GM21737 (cell line): Measurements from ENCODE around the gene AIM2.
A peak's percentile ranks its signal among the peaks of the same experiment; 100 is the strongest.
"Not testable (repeated sequence)": the region's sequence is repeated elsewhere in the genome, so short reads cannot be mapped to it uniquely, and the experiment has no call there.

Experiments
- ATAC-seq: cut with Tn5 transposase; IDR thresholded peaks from one replicate; pipeline ENCODE4 v1.9.1; 2021; ENCODE audit warnings: mild to moderate bottlenecking, moderate library complexity; ENCODE audit not compliant: unreplicated experiment

AIM2 gene

DNA sequence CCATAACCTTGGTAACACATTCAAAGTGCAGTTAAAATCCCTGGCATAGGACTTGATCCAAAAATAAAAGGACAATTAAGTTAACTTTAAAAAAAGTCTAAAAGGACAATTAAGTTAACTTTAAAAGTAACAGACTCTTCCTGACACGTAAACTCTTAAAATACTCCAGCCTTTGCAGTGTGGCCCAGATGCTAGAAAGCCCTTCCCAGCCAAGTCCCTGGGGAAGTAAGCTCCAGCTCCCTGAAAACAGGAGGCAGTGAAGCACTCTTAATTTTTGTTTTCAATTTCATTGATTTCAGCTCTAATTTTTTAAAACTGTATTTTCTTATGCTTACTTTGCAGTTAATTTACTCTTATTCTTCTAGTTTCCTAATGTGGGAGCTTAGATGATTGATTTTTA lies 5.1 kb upstream of the AIM2 start:
- ATAC-seq: no peak

DNA sequence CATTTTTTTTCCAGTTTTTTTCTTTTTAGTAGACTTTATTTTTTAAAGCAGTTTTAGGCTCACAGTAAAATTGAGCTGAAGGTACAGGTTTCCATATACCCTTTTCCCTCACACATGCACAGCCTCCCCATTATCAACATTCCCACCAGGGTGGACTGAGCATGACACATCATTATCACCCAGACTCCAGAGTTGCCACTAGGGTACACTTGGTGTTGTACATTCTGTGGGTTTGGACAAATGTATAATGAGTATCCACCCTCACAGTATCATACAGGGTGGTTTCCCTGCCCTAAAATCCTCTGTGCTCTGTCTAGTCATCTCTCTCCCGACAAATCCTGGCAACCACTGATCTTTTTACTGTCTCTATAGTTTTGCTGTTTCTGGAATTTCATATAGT lies 3.0 kb upstream of the AIM2 start:
- ATAC-seq: no peak

DNA sequence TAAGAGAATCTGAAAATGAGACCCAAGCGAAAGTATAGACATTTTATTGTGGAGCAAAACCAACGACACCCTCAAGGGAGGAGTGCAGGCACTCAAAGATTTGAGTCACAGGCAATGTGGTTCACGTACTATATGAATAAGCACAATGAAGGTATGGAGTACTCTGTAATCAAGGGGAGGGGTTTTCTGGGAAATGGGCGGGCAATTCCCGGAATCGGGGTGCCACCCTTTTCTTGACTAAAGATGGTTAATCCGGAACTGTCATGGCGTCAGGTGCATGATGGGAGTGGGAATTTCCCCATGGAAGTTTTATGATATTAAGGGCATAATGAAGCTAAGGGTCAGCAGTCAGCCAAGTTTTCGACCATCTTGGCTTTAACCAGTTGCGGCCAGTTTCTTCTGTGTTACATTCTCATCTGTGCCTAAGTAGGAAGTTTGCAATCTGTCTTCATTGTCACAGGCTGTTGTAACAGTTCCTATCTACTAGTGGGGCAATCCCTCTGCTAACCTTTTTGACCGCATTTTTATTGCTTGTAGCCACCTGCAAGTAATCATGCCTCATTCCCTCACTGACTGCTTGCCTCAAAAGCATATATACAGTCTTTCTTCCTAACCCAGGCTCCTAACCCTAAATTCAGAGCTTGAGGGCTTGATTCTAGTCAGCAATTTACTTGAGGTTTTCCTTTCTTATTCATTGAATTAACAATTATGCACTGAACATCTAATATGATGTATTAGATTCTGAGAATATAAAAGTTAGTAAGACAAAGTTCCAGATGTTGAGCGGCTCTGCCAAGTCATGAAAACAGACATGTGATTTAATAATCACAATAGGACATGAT lies 775 bp upstream of the AIM2 start:
- peak; percentile 61 for ATAC-seq

DNA sequence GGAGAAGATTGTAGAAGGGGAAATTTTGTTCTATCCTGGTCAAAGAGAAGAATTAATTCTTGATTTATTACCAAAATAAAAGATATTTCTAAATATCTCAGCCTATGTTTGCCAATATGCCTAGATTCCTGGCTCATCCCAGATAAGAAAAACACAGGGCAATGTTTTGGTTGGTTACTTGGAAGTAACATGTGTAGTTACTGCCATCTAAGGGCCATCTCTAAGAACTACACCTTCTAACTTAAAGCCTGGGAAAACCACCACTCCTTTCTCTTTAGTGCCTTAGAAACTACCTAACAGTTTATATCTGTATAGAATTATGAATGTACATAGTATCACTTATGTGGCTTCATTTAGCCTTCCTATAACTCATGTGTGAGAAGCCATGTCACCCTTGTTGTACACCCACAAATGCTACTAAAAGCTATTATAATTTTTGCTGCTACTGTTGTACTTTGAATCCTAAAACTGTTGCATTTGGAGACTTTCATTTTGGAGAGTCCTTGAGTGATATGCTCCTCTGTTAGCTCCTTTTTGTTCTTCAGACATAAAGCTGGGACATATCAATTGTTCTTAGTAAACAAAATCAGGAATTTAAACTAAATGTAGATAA lies 4.5 kb downstream of the AIM2 start:
- ATAC-seq: no peak

DNA sequence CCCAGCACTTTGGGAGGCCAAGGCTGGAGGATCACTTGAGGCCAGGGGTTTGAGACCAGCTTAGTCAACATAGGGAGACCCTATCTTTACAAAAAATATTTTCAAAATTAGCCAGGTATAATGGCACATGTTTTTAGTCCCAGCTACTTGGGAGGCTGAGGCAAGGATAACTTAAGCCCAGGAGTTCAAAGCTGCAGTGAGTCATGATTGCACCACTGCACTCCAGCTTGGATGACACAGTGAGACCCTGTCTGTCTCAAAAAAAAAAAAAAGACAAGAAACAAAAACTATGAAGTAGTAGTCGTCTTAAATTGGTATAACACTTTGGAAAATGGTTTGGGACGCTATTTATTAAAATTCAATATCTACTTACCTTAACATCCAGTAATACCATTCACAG lies 7.7 kb downstream of the AIM2 start:
- no peak for ATAC-seq

DNA sequence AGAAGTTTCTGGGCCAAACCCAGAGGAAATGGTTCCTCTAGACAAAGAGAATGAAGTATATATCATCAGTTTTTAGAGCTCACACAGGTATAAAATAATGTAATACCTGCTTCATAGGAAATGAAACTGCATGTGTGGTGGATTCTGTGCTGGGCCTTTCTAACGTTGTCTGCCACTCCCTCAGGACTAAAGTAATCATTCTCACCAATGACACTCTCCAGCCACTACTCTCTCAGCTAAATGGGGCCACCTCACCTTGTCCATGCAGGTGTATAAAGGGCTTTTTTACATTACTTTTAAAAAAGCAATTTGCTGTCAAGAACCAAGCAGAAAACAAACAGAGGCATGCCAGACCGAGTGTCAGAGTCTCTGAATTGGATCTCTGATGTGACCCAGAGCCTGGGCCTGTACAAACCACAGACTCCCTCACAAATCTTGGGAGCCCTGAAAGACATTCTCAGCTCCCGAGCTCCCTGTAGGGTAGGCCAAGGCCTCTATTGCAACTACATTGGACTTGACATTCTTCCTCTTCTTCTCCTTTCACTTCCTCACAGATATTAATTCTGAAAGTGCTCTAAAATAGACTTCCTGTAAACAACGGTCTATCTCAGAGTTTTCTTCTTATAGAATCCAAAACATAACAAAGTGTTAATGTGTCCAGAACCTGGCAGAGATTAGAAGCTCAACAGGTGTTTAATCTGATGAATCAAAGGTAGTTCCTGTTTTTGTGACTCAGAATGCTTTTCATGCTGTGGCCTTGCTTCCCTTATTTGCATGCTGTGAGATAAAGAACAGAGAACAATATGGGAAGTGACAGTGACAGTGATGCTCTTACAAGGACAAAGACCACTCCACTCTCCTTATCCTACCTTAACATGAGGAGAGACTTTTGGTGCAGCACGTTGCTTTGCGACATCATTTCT lies 8.6 kb downstream of the AIM2 start:
- peak; percentile 73 for ATAC-seq

DNA sequence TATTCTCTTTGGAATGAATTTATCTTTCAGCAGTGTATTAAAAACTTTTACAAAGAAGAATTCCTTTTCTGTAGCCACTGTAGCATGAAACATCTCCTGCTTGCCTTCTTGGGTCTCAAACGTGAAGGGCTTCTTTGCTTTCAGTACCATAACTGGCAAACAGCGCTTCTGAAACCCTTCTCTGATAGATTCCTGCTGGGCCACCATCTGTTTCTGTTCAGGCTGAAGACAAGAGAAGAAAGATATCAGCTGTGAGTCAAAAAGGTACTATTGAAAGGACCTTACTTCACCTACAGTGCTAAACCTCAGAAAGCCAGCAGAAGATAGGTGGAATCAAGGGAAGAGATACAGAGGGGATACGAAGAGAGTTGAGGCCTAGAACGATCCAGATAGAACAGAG lies 10.5 kb downstream of the AIM2 start:
- ATAC-seq: no peak

DNA sequence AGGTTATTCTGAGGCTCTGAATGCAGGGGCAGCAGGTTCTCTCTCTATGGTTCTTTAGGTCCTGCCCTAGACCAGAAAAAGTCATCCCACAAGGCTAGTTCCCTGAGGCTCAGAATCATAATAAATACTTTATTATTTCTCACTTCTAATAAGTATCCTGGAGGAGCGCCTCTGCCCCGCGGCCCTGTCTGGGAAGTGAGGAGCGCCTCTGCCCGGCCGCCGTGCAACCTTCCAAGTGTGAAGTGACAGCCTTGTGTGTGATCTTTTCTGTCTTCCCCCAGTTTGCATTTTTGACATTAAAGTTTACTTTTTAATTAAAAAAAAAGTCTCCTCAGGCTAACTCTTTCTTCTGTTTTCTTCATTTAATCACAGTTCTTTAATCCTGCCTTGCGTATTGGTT lies 11.5 kb downstream of the AIM2 start:
- no peak for ATAC-seq

DNA sequence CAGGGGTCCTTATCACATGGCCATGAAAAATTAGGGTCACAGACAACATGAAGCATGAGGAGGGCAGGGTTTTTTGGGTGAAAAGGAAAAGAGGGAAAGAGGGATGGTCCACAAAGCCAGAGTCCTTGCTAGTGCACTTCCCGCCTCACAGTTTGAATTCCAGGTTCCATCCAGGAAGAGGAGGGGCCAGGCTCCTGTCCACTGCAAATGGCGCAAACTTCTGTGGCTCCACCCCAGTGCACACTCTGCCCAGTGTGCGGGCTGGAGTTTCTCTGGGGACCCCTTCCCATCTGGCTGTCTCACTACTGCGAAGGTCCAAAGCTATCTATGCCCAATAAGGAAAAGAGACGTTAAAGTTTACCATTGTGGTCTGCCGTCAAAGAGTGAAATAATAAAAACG lies 17.8 kb downstream of the AIM2 start:
- no peak for ATAC-seq

DNA sequence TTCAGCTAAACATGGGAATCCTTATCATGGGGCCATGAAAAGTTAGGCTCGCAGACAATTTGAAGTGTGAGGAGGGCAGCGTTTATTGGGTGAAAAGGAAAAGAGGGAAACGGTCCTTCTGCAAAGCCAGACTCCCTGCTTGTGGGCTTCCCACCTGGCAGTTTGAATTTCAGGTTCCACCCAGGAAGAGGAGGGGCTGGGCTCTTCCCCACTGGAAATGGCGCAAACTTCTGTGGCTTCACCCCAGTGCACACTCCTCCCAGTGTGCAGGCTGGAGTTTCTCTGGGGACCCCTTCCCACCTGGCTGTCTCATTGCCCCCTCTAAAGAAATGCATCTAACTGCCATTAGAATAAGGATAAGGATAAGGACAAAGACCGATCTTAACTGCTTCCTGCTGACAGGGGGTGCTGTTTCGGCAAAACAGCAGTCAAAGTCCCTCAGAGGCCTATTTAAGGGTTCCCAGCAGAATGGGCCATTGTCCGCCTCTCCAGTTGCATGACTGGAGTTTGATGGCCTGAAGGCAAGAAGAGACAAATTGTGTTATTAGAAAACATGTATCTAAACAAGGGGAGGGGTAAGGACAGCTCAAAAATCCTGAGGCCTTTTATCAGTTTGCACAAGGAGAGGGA lies 20.4 kb downstream of the AIM2 start:
- no peak for ATAC-seq

DNA sequence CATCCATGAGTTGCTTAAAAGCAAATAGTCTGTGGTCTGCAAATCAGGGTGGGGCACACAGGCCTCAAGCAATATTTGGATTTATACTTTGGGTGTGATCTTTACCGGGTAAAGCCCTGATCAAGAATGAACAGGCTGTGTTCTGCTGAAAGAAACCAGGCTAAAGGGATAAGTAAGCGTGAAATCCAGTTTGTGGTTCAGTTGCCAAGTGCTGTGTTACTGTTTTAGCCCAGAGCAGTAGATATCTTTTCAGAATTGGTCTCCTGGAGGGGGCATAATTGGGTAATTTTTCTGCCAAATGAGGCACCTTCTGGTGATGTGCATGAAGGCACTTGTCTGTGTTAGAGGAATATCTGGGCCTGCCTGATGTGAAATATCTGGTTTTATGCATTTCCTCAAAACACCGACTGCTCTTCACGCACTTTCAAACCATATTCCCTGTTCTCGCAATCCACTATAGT lies 21.4 kb downstream of the AIM2 start:
- ATAC-seq: no peak

DNA sequence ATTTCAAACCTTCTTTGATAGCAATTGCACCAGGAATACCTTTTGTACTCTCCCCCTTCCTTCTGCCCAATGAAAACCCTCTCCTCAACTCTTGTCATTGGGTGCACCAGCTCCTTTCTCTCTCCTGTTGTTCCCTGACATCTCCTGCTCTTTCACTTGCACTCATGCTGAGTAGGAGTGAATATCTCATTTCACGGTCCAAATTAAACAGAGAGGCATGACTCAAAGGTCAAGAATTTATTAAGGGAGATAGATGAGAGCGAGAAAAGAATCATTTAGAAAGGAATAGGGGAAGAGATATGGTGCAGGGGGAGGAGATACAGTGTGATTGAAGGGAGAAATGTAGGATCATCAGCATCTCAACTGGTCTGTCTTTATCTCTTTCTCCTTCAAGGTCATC lies 22.1 kb downstream of the AIM2 start:
- ATAC-seq: no peak

DNA sequence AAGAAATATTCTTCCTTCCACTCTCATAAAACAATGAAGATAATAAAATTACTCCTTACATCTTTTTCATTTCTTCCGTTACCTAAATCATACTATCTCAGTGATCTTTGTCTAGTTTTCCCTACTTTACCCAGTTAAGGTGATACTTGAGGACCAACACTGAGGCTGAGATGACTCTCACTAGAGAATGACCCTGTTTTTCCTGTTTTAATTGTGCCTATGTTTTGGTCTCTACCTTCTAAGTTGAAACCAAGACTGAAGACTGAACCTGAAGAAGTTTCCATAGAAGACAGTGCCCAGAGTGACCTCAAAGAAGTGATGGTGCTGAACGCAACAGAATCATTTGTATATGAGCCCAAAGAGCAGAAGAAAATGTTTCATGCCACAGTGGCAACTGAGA lies 25.1 kb downstream of the AIM2 start:
- no peak for ATAC-seq

DNA sequence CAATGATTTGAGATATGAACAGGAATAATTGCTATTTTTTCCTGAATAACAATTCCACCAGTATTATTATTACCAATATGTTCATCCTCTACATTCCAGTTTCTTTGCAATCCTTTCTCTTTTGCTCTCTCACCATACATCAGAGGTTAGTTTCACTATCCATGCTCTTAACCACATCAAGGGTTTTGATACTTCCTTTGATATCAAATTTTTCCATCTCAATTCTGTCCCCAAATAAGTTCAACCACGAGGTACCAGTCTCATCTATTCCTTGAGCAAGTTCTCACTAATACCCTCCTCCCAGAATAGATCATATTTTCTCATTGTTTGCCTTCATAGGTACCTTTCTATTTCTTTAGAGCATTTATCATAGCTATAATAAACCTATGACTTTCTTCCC lies 30.1 kb downstream of the AIM2 start:
- ATAC-seq: not testable (repeated sequence)

DNA sequence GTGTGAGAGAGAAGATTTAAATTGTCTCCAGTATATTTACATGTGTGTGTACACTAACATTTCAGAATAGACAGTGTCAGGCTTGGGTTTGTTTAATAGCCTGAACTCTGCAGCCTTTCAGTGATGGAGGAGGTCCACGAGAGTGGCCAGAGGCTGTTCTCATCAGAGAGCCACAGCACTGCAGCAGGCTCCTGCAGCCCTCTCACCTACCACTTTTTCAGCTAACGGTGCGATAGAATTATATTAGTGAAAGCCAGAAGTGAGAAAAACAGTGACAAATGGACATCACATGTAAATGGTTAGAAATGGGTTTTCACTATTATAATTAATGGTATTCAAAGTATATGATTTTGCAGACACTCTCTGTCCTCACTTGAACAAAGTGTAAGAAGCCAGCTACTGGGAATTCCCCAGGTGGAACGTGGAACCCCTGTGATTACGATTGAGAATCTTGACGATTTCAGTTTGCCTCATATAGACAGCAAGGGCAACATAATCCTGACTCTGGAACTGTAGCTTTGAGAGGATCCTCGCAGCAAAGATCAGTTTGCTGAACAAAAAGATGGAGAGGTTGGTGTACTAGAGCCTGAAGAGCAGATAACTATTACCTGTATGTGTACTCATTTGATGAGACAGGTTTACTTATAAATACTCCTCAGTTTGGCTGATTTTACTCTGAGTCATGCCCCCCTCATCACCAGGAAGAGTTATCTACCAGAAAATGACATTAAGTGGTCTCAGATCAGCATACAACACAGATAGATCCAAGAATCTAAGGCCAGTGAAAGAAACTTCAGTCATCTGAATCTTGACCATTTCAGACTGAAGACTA lies 35.5 kb downstream of the AIM2 start:
- no peak for ATAC-seq

DNA sequence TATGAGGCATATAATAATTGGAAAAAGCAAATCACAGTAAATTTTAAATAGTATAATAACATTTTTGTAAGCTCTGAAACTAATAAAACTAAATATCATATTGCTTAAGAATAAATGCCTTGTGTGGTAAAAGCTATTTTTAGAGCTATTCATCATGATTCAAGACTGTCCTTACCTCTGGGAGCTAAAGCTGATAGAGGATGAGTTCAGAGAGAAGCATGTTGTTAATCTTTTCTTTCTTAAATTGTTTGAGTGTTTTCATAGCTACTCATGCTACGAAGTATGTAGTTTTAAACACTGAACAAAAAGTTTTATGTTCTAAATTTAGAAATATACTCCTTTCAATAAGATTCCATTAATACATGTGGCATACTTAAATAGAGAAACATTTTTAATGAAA lies 36.4 kb downstream of the AIM2 start:
- ATAC-seq: no peak

DNA sequence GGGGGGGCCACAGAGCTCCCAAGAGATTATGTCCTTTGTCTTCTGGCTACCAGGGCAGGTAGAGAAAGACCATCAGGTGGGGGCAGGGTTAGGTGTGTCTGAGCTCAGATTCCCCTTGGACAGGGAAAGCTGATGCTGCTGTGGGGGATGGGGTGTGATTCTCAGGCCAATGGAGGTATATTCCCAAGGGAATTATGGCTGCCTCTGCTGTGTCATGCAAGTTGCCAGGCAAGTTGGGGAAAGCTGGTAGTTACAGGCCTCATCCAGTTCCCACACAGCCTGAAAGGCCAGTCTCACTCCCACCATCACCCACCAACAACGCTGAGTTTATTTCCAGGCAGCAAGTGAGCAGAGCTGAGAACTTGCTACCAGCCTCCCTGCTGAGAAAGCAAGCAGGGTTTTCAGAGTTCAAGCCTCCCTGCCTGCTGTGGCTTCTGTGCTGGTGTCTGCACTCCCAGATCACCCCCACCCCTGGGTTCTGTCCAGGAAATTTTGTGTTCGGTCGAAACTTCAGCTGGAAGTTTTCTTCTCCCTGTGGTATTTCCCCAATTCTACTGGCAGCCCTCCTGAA lies 45.6 kb downstream of the AIM2 start:
- no peak for ATAC-seq

DNA sequence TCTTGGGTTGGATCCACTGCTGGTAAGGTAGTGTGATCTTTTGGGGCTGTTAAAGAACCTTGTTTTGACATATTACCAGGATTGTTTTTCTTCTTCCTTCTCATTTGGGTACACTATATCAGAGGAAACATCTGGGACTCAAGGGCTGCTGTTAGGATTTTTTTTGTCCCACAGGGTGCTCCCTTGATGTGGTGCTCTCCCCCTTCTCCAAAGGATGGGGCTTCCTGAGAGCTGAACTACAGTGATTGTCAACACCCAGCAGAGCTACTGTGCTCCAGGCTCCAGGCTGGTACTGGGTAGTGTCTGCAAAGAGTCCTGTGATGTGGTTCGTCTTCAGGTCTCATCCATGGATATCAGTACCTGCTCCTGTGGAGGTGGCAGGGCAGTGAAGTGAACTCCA lies 46.3 kb downstream of the AIM2 start:
- no peak for ATAC-seq

DNA sequence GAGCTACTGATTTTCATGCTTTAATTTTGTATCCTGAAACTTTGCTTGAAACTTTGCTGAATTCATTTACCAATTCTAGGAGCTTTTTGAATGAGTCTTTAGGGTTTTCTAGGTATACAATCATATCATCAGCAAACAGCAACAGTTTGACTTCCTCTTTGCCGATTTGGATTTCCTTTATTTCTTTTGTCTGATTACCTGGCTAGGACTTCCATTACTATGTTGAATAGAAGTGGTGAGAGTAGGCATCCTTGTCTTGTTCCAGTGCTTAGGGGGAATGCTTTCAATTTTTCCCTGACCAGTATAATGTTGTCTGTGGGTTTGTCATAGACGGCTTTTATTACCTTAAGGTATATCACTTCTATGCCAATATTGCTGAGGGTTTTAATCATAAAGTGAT lies 49.7 kb downstream of the AIM2 start:
- not testable (repeated sequence) for ATAC-seq

DNA sequence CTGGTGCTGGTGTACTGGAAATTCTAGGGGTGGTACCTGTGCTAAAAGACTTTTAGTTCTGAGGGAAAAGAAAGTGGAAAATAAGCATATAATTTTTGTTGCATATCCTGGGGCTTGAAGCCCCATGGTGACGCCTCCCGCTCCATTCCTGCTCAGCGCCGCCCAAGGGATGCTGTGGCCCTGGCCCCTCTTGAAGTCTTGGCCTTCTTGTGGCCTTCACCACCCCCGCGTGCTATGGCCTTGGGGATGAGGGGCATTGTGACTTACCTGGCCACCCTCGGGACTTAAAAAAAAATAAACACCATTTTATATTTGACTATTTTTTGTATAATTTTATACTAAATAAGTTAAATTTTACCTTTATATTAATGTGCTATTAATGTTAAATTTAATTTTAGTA lies 51.5 kb downstream of the AIM2 start:
- ATAC-seq: no peak
